Measurements from ENCODE around the gene CTSL. TPM values are rescaled to one million over a fixed set of nuclear protein-coding genes. Genes with fewer than 3 reads are reported as not detected.
"Not testable (repeated sequence)": the region's sequence is repeated elsewhere in the genome, so short reads cannot be mapped to it uniquely, and the experiment has no call there.

CTSL gene
- polyA plus RNA-seq, 1 experiment, result 224 TPM

DNA sequence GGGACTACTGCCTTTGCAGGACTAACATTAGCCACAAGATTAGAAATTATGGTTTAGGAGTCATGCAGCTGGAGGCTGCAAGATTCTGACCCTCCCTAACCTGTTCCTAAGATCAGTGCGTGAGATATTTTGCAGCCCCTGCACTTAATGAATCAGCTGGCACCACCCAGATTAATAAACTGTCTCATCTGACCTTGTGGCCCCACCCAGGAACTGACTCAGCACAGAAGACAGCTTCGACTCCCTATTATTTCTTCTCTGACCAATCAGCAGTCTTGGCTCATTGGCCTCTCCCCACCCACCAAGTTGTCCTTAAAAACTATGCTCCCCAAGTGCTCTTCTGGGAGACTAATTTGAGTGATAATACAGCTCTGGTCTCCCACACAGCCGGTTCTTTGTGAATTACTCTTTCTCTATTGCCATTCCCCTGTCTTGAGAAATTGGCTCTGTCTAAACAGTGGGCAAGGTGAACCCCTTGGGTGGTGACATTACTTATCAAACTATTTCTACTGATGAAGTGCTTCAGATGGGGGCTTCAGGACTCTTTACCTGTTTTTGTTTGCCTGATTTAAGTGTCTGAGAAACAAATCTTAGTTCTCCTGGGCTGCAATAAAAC, 17.0 kb downstream of the CTSL start:
- Histone ChIP-seq H3K9me3 (ENCODE audit: control insufficient read depth, insufficient read depth, low read length) (peaks cover 5% of the 10 kb centered on the region; the same call in 1 of the 2 replicates), H3K27me3 (ENCODE audit: control insufficient read depth, insufficient read depth, low read length) (peaks cover 6% of the 10 kb centered on the region), H3K27ac (ENCODE audit: low read depth, low read length) (no peak overlapping the region), H3K4me3 (ENCODE audit: low read depth, low read length) (no peak overlapping the region)
- CTCF ChIA-PET, result no interaction called here
- POLR2A ChIA-PET, result no interaction called here
- TF ChIP-seq CTCF (IDR thresholded peaks at IDR 0.05; ENCODE audit: low read depth, low read length), result no peak
- DNase-seq (ENCODE audit: low read depth, low spot score), result no peak

DNA sequence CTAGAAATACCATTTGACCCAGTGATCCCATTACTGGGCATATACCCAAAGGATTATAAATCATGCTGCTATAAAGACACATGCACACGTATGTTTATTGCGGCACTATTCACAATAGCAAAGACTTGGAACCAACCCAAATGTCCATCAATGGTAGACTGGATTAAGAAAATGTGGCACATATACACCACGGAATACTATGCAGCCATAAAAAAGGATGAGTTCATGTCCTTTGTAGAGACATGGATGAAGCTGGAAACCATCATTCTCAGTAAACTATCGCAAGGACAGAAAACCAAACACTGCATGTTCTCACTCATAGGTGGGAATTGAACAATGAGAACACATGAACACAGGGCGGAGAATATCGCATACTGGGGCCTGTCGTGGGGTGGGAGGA, 18.3 kb downstream of the CTSL start:
- POLR2A ChIA-PET; H3K9me3 ChIP-seq (ENCODE audit: control insufficient read depth, insufficient read depth, low read length); CTCF ChIA-PET; H3K27ac ChIP-seq (ENCODE audit: low read depth, low read length); DNase-seq (ENCODE audit: low read depth, low spot score); H3K4me3 ChIP-seq (ENCODE audit: low read depth, low read length); H3K27me3 ChIP-seq (ENCODE audit: control insufficient read depth, insufficient read depth, low read length): not testable (repeated sequence)

DNA sequence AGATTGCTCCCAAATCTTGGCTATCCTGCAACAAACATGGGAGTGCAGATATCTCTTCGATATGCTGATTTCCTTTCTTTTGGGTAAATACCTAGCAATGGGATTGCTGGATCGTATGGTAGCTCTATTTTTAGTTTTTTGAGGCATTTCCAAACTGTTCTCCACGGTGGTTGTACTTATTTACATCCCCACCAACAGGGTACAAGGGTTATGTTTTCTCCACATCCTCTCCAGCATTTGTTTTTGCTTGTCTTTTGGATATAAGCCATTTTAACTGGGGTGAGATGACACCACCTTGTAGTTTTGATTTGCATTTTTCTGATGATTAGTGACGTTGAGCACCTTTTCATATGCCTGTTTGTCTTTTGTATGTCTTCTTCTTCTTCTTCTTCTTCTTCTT, 20.3 kb downstream of the CTSL start:
- ChIA-PET CTCF (no interaction called here), POLR2A (no interaction called here)
- Histone ChIP-seq H3K9me3 (ENCODE audit: control insufficient read depth, insufficient read depth, low read length) (peaks cover 5% of the 10 kb centered on the region; the same call in 1 of the 2 replicates), H3K27me3 (ENCODE audit: control insufficient read depth, insufficient read depth, low read length) (peaks cover 4% of the 10 kb centered on the region), H3K27ac (ENCODE audit: low read depth, low read length) (no peak overlapping the region), H3K4me3 (ENCODE audit: low read depth, low read length) (no peak overlapping the region)
- no peak for TF ChIP-seq CTCF (IDR thresholded peaks at IDR 0.05; ENCODE audit: low read depth, low read length)
- no peak for DNase-seq (ENCODE audit: low read depth, low spot score)

- CTCF ChIA-PET, result no interaction called here
- DNase-seq (ENCODE audit: low read depth, low spot score), result no peak
- POLR2A ChIA-PET, result no interaction called here
- Histone ChIP-seq H3K9me3 (ENCODE audit: control insufficient read depth, insufficient read depth, low read length) (peaks cover 3% of the 10 kb centered on the region; the same call in 1 of the 2 replicates), H3K4me3 (ENCODE audit: low read depth, low read length) (no peak overlapping the region), H3K27ac (ENCODE audit: low read depth, low read length) (no peak overlapping the region), H3K27me3 (ENCODE audit: control insufficient read depth, insufficient read depth, low read length) (peaks cover 4% of the 10 kb centered on the region)
- TF ChIP-seq CTCF (IDR thresholded peaks at IDR 0.05; ENCODE audit: low read depth, low read length), result no peak
These were observed 23.0 kb downstream of the CTSL start for GRCh38 chr9:87748881-87749280.

DNA sequence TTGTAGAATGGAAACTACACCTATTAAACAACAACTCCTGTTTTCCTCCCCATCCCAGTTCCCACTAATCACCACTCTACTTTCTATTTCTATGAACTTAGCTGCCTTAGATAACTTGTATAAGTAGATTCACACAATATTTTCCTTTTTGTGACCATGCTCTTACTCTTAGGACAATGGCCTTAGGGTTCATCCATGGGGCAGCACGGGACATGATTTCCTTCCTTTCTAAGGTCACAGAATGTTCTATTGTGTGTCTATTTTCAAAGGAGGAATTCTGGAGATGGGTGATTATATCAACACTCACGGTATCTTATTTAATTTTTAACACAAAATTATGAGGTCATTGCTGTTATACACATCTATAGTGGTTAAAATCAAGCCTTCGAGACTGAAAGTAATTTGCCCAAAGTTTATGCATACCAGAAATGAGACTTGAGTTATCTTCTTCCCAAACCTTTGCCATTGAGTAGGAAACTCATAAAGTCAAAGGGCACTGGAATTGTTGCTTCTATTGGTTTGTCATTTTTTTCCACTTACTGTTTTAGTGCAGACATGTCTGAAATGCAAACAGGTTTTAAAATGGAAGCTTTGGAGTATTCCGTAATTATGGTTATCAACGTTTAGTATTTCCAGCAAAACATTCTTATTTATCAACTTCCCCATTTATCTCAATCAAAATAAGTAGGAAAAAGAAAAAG, 23.6 kb downstream of the CTSL start:
- DNase-seq (ENCODE audit: low read depth, low spot score), result no peak
- ChIA-PET POLR2A (no interaction called here), CTCF (no interaction called here)
- Histone ChIP-seq H3K27me3 (ENCODE audit: control insufficient read depth, insufficient read depth, low read length) (peaks cover 4% of the 10 kb centered on the region), H3K9me3 (ENCODE audit: control insufficient read depth, insufficient read depth, low read length) (peaks cover 3% of the 10 kb centered on the region; the same call in 1 of the 2 replicates), H3K27ac (ENCODE audit: low read depth, low read length) (no peak overlapping the region), H3K4me3 (ENCODE audit: low read depth, low read length) (no peak overlapping the region)
- TF ChIP-seq CTCF (IDR thresholded peaks at IDR 0.05; ENCODE audit: low read depth, low read length), result no peak
